NB4 (cell line): ENCODE data around the gene COA4.

Source experiments
- DNase-seq: peaks from one replicate; pipeline ENCODE4 v3.0.0; 2010; ENCODE audit warnings: low read depth
- H3K4me3 ChIP-seq: one replicate; pipeline ENCODE4 v1.5.1; 2011; ENCODE audit warnings: mild to moderate bottlenecking, low read depth, low read length, moderate library complexity
- CTCF ChIP-seq: IDR thresholded peaks from one replicate; pipeline ENCODE4 v1.5.1; 2012; ENCODE audit warnings: low read depth, low read length
- MYC ChIP-seq: IDR thresholded peaks from 2 replicates; pipeline ENCODE4 v1.6.1; 2011; ENCODE audit warnings: low read depth, low read length
- POLR2A ChIP-seq: IDR thresholded peaks from 2 replicates; pipeline ENCODE4 v1.6.1; 2011; ENCODE audit warnings: mild to moderate bottlenecking; ENCODE audit not compliant: insufficient read length; ENCODE audit errors: extremely low read depth
- TF ChIP-seq, protein P1 (sequence below): IDR thresholded peaks from 2 replicates; pipeline ENCODE4 v1.6.1; 2011; ENCODE audit warnings: low read depth, low read length

The COA4 gene

DNA sequence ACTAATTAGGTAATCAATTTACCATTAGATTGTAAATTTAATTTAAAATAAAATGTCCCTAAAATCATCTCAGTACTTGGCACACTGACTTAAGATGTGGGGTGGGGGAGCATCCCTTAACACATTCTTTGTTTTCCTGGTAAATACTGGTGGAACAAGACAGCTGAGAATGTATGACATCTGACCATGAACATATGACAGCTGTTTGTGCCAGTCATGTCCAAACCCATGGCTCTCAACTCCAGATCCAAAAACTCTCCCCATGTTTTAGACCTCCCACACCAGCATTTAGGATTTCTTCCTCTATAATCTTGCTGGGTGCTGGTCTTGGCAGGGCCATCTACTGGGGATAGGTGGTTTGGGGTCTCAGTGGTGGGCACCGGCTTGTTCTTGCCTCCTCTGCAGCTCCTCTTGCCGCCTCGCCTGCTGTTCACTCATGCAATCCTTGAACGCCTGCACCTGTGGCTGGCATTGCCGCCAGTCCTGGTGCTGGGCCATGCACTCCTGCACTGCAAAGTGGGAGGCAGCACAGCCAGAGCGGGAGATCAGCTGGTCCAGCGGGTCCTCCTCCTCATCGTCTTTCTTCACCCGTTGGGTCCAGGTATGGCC is 3.8 kb downstream of the COA4 start:
- TF ChIP-seq, protein P1, sequence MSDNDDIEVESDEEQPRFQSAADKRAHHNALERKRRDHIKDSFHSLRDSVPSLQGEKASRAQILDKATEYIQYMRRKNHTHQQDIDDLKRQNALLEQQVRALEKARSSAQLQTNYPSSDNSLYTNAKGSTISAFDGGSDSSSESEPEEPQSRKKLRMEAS, result no peak
- TF ChIP-seq POLR2A, result no peak
- no peak for TF ChIP-seq CTCF
- TF ChIP-seq MYC, result no peak
- no peak overlapping the region for H3K4me3 ChIP-seq
- DNase-seq, result no peak

DNA sequence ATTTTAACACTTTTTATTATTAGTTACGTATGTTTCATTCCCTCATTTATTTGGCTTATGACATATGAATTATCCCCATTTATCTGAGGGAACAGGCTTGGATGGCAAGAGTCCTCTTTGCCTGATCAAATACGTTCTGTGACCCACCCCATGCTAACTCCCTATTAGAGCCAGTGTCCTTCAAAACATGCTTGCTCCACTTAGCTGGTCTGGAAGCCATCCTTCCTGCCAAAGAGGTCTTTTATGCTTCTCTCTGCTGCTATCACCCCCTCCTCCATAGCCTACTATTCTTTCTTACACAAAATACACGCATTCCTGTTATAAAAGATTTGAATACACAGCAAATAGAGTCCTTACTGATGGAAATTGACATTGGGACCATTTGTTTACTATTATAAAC is 6.4 kb downstream of the COA4 start:
- no peak overlapping the region for H3K4me3 ChIP-seq
- TF ChIP-seq, protein P1, result no peak
- TF ChIP-seq CTCF (no peak), MYC (no peak), POLR2A (no peak)
- DNase-seq, result no peak

GRCh38 chr11:73869332-73869949 is 7.2 kb downstream of the COA4 start:
- TF ChIP-seq MYC (no peak), POLR2A (no peak), CTCF (no peak)
- TF ChIP-seq, protein P1, result no peak
- DNase-seq, result no peak
- no peak overlapping the region for H3K4me3 ChIP-seq

- H3K4me3 ChIP-seq, result no peak overlapping the region
- TF ChIP-seq, protein P1, result no peak
- TF ChIP-seq CTCF, result no peak
- no peak for TF ChIP-seq POLR2A
- no peak for TF ChIP-seq MYC
- no peak for DNase-seq
These were observed 10.1 kb downstream of the COA4 start for GRCh38 chr11:73866586-73866996.

- no peak for DNase-seq
- no peak overlapping the region for H3K4me3 ChIP-seq
- TF ChIP-seq POLR2A, result no peak
- no peak for TF ChIP-seq MYC
- TF ChIP-seq, protein P1, result no peak
- no peak for TF ChIP-seq CTCF
These were observed 10.5 kb downstream of the COA4 start for GRCh38 chr11:73866095-73866579.
